Keratinocyte (primary cell): ENCODE measurements around the gene ATP6V0B. TPM values are rescaled to one million over a fixed set of nuclear protein-coding genes. Genes with fewer than 3 reads are reported as not detected.

ENCODE experiments used
- DNase-seq: peaks from one replicate; pipeline ENCODE4 v3.0.0-alpha.2; 2011; ENCODE audit warnings: low read depth, missing footprints, low spot score
- FAIRE-seq: peaks from 2 replicates; lab custom pipeline; 2011; peaks lifted over from hg19 to GRCh38; lab: Jason Lieb, UNC
- H2AFZ ChIP-seq: 2 replicates; pipeline ENCODE4 v1.6.0; 2012; ENCODE audit warnings: low read length, control low read depth, inconsistent platforms; ENCODE audit not compliant: control insufficient read depth
- H3K27ac ChIP-seq: 2 replicates; pipeline ENCODE4 v1.5.1; 2011; ENCODE audit warnings: low read length; ENCODE audit not compliant: control insufficient read depth, insufficient read depth
- H3K27me3 ChIP-seq: 3 replicates; pipeline ENCODE4 v1.6.0; 2011; ENCODE audit warnings: low read length; ENCODE audit not compliant: control insufficient read depth, insufficient read depth; ENCODE audit errors: extremely low read depth
- H3K36me3 ChIP-seq, 2 experiments: 2 replicates in 1 of 2; 3 replicates in 1 of 2; pipeline ENCODE4 v1.5.1; 2011; ENCODE audit warnings: low read length in 2 of 2, mild to moderate bottlenecking in 1 of 2; ENCODE audit not compliant: control insufficient read depth in 2 of 2, insufficient read depth in 2 of 2; ENCODE audit errors: extremely low read depth in 1 of 2
- H3K4me1 ChIP-seq: 3 replicates; pipeline ENCODE4 v1.5.1; 2011; ENCODE audit warnings: low read length; ENCODE audit not compliant: control insufficient read depth, insufficient read depth; ENCODE audit errors: extremely low read depth
- H3K4me2 ChIP-seq: 3 replicates; pipeline ENCODE4 v1.6.0; 2011; ENCODE audit warnings: low read depth, low read length; ENCODE audit not compliant: control insufficient read depth, insufficient read depth; ENCODE audit errors: extremely low read depth
- H3K4me3 ChIP-seq, 3 experiments: fragments of 200-600 bp in 1 of 3; sonication (generic) in 1 of 3; 2 replicates in 2 of 3; 3 replicates in 1 of 3; pipeline ENCODE4 v1.5.1; 2011 to 2016; ENCODE audit warnings: low read length in 3 of 3, mild to moderate bottlenecking in 3 of 3, control low read depth in 2 of 3, inconsistent platforms in 1 of 3, low read depth in 1 of 3, mixed read lengths in 1 of 3, mixed run types in 1 of 3, moderate library complexity in 1 of 3; ENCODE audit not compliant: control insufficient read depth in 2 of 3, insufficient read depth in 2 of 3; ENCODE audit errors: extremely low read depth in 1 of 3
- H3K79me2 ChIP-seq: 2 replicates; pipeline ENCODE4 v1.6.0; 2012; ENCODE audit warnings: low read length; ENCODE audit not compliant: control insufficient read depth, insufficient read depth
- H3K9ac ChIP-seq: 3 replicates; pipeline ENCODE4 v1.6.0; 2011; ENCODE audit warnings: low read length; ENCODE audit not compliant: control insufficient read depth, insufficient read depth; ENCODE audit errors: extremely low read depth
- H3K9me1 ChIP-seq: 3 replicates; pipeline ENCODE4 v1.6.0; 2011; ENCODE audit warnings: low read length; ENCODE audit not compliant: control insufficient read depth, insufficient read depth; ENCODE audit errors: extremely low read depth
- H3K9me3 ChIP-seq: 2 replicates; pipeline ENCODE4 v1.5.1; 2012; ENCODE audit warnings: low read depth, low read length; ENCODE audit not compliant: control insufficient read depth
- H4K20me1 ChIP-seq: 3 replicates; pipeline ENCODE4 v1.6.0; 2011; ENCODE audit warnings: low read length; ENCODE audit not compliant: control insufficient read depth, insufficient read depth; ENCODE audit errors: extremely low read depth
- EZH2 ChIP-seq: IDR thresholded peaks from one replicate; pipeline ENCODE4 v1.6.1; 2012; ENCODE audit warnings: inconsistent platforms, mild to moderate bottlenecking, low read length, moderate library complexity
- dilution Hi-C: fragments of 300-500 bp; cut with MboI; formaldehyde crosslinking; loops from one replicate; pipeline ENCODE4 v1.7.0; 2020; ENCODE audit warnings: low sequenced_read_pairs; ENCODE audit not compliant: extremely low pct_ligation_motif_present
- polyA plus RNA-seq, 5 experiments: library from polyadenylated mRNA; depleted of rRNA in 3 of 5; stranded (reverse) in 3 of 5; stranded (forward) in 1 of 5; unstranded in 1 of 5; fragments of >200 nt; gene quantifications; 1 replicate in 1 of 5; 2 replicates in 3 of 5; 3 replicates in 1 of 5; pipeline versions ENCODE4 v1.2.1 to v1.2.3, GENCODE V29; 2011 to 2012; ENCODE audit warnings: missing spikeins in 2 of 5, low read depth in 1 of 5, low replicate concordance in 1 of 5
- TF ChIP-seq, protein P1 (sequence below), 3 experiments: IDR thresholded peaks in 1 of 3; conservative IDR thresholded peaks in 1 of 3; optimal IDR thresholded peaks in 1 of 3; 2 replicates in 2 of 3; 3 replicates in 1 of 3; pipeline versions ENCODE3 to v1.5.1; 2011; ENCODE audit warnings: low read length in 3 of 3, mild to moderate bottlenecking in 3 of 3, moderate library complexity in 2 of 3, control low read depth in 1 of 3, inconsistent platforms in 1 of 3; ENCODE audit not compliant: insufficient read depth in 2 of 3; ENCODE audit errors: extremely low read depth in 1 of 3

The ATP6V0B gene
- polyA plus RNA-seq, 1 donor (not counting 4 experiments of a cell fraction or from before 2014, with no cell fraction given) = 195 TPM

GRCh38 chr1:43963890-43964289 lies 10.9 kb upstream of the ATP6V0B start:
- H3K4me1 ChIP-seq = no peaks in the 10 kb centered on the region
- H3K79me2 ChIP-seq = no peaks in the 10 kb centered on the region
- TF ChIP-seq, protein P1, sequence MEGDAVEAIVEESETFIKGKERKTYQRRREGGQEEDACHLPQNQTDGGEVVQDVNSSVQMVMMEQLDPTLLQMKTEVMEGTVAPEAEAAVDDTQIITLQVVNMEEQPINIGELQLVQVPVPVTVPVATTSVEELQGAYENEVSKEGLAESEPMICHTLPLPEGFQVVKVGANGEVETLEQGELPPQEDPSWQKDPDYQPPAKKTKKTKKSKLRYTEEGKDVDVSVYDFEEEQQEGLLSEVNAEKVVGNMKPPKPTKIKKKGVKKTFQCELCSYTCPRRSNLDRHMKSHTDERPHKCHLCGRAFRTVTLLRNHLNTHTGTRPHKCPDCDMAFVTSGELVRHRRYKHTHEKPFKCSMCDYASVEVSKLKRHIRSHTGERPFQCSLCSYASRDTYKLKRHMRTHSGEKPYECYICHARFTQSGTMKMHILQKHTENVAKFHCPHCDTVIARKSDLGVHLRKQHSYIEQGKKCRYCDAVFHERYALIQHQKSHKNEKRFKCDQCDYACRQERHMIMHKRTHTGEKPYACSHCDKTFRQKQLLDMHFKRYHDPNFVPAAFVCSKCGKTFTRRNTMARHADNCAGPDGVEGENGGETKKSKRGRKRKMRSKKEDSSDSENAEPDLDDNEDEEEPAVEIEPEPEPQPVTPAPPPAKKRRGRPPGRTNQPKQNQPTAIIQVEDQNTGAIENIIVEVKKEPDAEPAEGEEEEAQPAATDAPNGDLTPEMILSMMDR (optimal IDR thresholded peaks at IDR 0.05 in 1 of 3, IDR thresholded peaks at IDR 0.05 in 1 of 3, conservative IDR thresholded peaks at IDR 0.05 in 1 of 3; ENCODE audit: extremely low read depth in 1 of 3, insufficient read depth in 2 of 3, low read length in 3 of 3) = no peak
- TF ChIP-seq EZH2 = no peak
- dilution Hi-C loops = no loop called here
- no peak overlapping the region for H3K4me3 ChIP-seq
- FAIRE-seq = no peak
- no peaks in the 10 kb centered on the region for H3K9me1 ChIP-seq
- no peak for DNase-seq
- no peaks in the 10 kb centered on the region for H3K9me3 ChIP-seq
- H3K27me3 ChIP-seq = no peaks in the 10 kb centered on the region
- H2AFZ ChIP-seq = no peak overlapping the region
- no peak overlapping the region for H3K4me2 ChIP-seq
- no peak overlapping the region for H3K9ac ChIP-seq
- peaks cover 36 to 41% of the 10 kb centered on the region in 2 experiments for H3K36me3 ChIP-seq
- H3K27ac ChIP-seq = no peak overlapping the region
- H4K20me1 ChIP-seq = no peaks in the 10 kb centered on the region

GRCh38 chr1:43965316-43965715 lies 9.4 kb upstream of the ATP6V0B start:
- Histone ChIP-seq H3K9me1 (no peaks in the 10 kb centered on the region), H2AFZ (no peak overlapping the region), H3K9ac (no peak overlapping the region), H3K4me2 (no peak overlapping the region), H3K4me3 (no peak overlapping the region), H3K79me2 (peaks cover 4% of the 10 kb centered on the region), H3K27ac (no peak overlapping the region), H4K20me1 (no peaks in the 10 kb centered on the region), H3K36me3 (peaks cover 24 to 34% of the 10 kb centered on the region in 2 experiments), H3K4me1 (peaks cover under 1% of the 10 kb centered on the region), H3K9me3 (no peaks in the 10 kb centered on the region), H3K27me3 (no peaks in the 10 kb centered on the region)
- dilution Hi-C loops = no loop called here
- TF ChIP-seq EZH2 = no peak
- TF ChIP-seq, protein P1 (optimal IDR thresholded peaks at IDR 0.05 in 1 of 3, IDR thresholded peaks at IDR 0.05 in 1 of 3, conservative IDR thresholded peaks at IDR 0.05 in 1 of 3; ENCODE audit: extremely low read depth in 1 of 3, insufficient read depth in 2 of 3, low read length in 3 of 3) = no peak
- no peak for DNase-seq
- no peak for FAIRE-seq
